Testis (tissue), 2 donors: Measurements from ENCODE around the gene FBXW8.

ENCODE experiments used
- CTCF ChIP-seq, 3 experiments: fragments of 450-650 bp in 2 of 3; fragments of 200-600 bp in 1 of 3; sonication (generic) in 1 of 3; IDR thresholded peaks; one replicate each; pipeline ENCODE4 v1.5.1; 2016 to 2019; ENCODE audit warnings: antibody characterized with exemption in 3 of 3, mild to moderate bottlenecking in 2 of 3, moderate library complexity in 1 of 3
- POLR2A ChIP-seq: fragments of 450-650 bp; IDR thresholded peaks from one replicate; pipeline ENCODE4 v1.6.1; 2017; ENCODE audit warnings: antibody characterized with exemption, mild to moderate bottlenecking, moderate library complexity

- TF ChIP-seq CTCF (IDR thresholded peaks at IDR 0.05) (no peak), POLR2A (no peak)
These were observed 16.6 kb downstream of the FBXW8 start for GRCh38 chr12:116927244-116927940.
